K562 treated with DMSO at 1 percent for 24 hours (cell line): ENCODE results near the gene LRRC8C. TPM values are rescaled to one million over a fixed set of nuclear protein-coding genes. Genes with fewer than 3 reads are reported as not detected.

Source experiments
- total RNA-seq: library from RNA; unstranded; fragments of 300-600 nt; gene quantifications from 2 replicates; pipeline ENCODE4 v1.2.3, GENCODE V29; 2022; ENCODE audit warnings: low read depth; ENCODE audit not compliant: insufficient read depth

Gene LRRC8C
- 6.2 and 8.7 TPM in 2 replicates for total RNA-seq

GRCh38 chr1:89632657-89633247, at the start of gene LRRC8C:
Gene LRRC8C (plus strand): TSS chr1:89633120. CDS start chr1:89686474, 53,354 bp downstream.

Other genes starting within 250 kb of the LRRC8C start
- gene LRRC8B, start 108.3 kb upstream of the LRRC8C start, total RNA-seq, result 6.6 and 7.2 TPM in 2 replicates
- gene LRRC8D, start 187.9 kb downstream of the LRRC8C start, total RNA-seq, result 22.2 and 26.5 TPM in 2 replicates